ENCODE measurements around the gene CAND2.

Gene CAND2

DNA sequence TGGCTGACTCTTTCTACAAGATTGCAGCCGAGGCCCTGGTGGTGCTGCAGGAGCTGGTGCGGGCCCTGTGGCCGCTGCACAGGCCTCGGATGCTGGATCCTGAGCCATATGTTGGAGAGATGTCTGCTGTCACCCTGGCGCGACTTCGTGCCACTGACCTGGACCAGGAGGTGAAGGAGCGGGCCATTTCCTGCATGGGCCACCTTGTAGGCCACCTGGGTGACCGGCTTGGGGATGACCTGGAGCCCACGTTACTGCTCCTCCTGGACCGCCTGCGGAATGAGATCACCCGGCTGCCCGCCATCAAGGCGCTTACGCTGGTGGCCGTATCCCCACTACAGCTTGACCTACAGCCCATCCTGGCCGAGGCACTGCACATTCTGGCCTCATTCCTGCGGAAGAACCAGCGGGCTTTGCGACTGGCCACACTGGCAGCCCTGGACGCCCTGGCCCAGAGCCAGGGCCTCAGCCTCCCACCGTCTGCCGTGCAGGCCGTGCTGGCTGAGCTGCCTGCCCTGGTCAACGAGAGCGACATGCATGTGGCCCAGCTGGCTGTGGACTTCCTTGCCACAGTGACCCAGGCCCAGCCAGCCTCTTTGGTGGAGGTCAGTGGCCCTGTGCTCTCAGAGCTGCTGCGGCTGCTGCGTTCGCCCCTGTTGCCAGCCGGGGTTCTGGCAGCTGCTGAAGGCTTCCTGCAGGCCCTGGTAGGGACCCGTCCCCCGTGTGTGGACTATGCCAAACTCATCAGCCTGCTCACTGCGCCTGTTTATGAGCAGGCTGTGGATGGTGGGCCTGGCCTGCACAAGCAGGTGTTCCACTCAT, 20.3 kb downstream of the CAND2 start:
- no peak for DNase-seq (ENCODE audit: low read depth)
- no peak for TF ChIP-seq CTCF (IDR thresholded peaks at IDR 0.05; ENCODE audit: insufficient read depth, low read depth, low read length, missing control alignments)
- H3K4me3 ChIP-seq (ENCODE audit: low read depth, low read length) = no peak overlapping the region

GRCh38 chr3:12817343-12817710, 20.8 kb downstream of the CAND2 start:
- no peak overlapping the region for H3K4me3 ChIP-seq (ENCODE audit: low read depth, low read length)
- DNase-seq (ENCODE audit: low read depth) = no peak
- no peak for TF ChIP-seq CTCF (IDR thresholded peaks at IDR 0.05; ENCODE audit: insufficient read depth, low read depth, low read length, missing control alignments)

DNA sequence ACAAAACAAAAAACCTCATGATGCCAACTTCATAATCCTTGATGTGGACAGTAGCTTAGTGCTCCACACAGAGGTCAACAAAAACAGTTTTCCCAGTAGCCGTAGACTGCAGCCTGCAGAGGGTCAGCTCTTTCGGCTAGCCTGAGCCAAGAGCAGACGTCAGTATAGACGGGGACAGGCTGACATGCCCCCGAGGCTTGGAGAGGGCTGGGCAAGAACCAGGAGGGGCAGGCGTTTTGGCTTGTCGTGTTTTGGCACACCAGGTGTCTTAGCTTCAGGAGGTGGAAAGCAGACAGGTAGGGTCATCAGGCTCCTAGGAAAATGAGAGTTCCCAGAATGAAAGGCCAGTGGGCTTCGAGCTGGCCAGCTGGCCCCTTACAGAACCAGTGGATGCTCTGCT, 21.8 kb downstream of the CAND2 start:
- no peak overlapping the region for H3K4me3 ChIP-seq (ENCODE audit: low read depth, low read length)
- TF ChIP-seq CTCF (IDR thresholded peaks at IDR 0.05; ENCODE audit: insufficient read depth, low read depth, low read length, missing control alignments) = no peak
- no peak for DNase-seq (ENCODE audit: low read depth)

DNA sequence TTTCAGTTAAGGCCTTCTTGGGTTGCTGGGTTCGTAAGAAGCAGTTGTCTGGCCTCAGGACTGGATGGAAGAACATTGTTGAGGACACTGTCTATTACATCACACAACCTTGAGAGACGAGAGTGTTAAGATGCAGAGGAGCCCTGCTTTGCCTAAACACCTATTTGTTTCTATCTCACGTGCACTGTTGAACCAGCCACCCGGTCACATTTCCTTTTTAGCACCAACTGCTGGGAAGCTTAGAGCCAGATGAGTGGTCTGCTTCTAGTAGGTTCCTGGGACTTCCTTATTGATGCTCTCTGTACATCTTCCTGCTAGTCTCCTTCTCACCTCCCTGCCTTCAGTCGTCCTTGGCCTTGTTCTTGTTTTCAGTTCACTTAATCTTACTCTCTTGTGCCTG, 22.3 kb downstream of the CAND2 start:
- H3K4me3 ChIP-seq (ENCODE audit: low read depth, low read length) = no peak overlapping the region
- no peak for TF ChIP-seq CTCF (IDR thresholded peaks at IDR 0.05; ENCODE audit: insufficient read depth, low read depth, low read length, missing control alignments)
- DNase-seq (ENCODE audit: low read depth) = no peak

DNA sequence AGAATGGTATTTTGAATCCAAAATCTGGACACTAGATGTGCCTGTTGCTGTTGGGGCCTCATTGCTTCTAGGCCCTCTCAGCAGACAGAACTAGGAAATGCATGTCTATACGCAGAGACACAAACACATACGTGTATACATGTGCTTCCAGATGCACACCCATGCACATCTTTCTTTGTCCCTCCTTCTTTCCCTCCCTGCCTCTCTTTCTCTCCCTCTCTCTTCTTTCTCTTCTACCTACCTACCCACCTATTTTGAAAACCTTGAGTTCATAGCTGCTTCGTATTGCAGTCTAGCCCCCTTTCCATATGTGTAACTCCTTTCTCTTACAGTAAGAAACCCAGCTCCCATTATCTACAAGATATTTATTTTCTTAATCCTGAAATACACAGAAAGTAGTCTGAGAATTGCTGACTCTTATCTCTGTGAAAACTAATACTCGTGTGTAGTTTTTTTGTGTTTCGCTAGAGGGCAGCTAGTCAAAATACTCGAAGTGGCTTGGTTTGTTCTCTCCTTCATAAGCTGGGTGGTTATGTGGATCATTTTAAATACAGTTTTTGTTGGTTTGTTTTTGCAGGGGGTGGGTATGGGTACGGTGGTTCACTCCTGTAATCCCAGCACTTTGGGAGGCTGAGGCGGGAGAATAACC, 26.4 kb downstream of the CAND2 start:
- no peak overlapping the region for H3K4me3 ChIP-seq (ENCODE audit: low read depth, low read length)
- peak; percentile 37 for TF ChIP-seq CTCF (IDR thresholded peaks at IDR 0.05; ENCODE audit: insufficient read depth, low read depth, low read length, missing control alignments)
- DNase-seq (ENCODE audit: low read depth) = no peak

DNA sequence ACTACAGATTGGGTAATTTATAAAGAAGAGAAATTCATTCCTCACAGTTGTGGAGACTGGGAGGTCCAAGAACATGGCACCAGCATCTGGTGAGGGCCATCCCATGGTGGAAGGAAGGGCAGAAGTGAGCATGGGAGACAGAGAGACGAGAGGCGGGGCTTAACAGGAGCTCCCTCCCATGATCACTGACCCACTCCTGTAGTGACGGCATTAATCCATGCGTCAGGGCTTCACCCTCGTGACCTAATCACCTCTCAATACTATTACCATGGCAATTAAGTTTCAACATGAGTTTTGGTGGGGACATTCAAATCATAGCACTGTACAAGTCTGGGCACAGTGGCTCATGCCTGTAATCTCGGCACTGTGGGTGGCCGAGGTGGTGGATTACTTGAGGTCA, 27.8 kb downstream of the CAND2 start:
- no peak overlapping the region for H3K4me3 ChIP-seq (ENCODE audit: low read depth, low read length)
- DNase-seq (ENCODE audit: low read depth) = no peak
- TF ChIP-seq CTCF (IDR thresholded peaks at IDR 0.05; ENCODE audit: insufficient read depth, low read depth, low read length, missing control alignments) = no peak
